Measurements from ENCODE around the gene HCAR2. TPM values are rescaled to one million over a fixed set of nuclear protein-coding genes. Genes with fewer than 3 reads are reported as not detected.
"Not testable (repeated sequence)": the region's sequence is repeated elsewhere in the genome, so short reads cannot be mapped to it uniquely, and the experiment has no call there.

Gene HCAR2
- not detected in 2 replicates for total RNA-seq (2014; rRNA removed; shearing (Covaris generic); ENCODE audit: low replicate concordance)

- in situ Hi-C loops (cut with HindIII; ENCODE audit: low pct_unique_long_range_greater_than_20kb, low sequenced_read_pairs); DNase-seq (ENCODE audit: low read depth): not testable (repeated sequence)
Observed at GRCh38 chr12:122702890-122703611, at the start of gene HCAR2. Gene HCAR2, minus strand, starts transcription at chr12:122703357. Its CDS starts 74 bp downstream, at chr12:122703283.

DNA sequence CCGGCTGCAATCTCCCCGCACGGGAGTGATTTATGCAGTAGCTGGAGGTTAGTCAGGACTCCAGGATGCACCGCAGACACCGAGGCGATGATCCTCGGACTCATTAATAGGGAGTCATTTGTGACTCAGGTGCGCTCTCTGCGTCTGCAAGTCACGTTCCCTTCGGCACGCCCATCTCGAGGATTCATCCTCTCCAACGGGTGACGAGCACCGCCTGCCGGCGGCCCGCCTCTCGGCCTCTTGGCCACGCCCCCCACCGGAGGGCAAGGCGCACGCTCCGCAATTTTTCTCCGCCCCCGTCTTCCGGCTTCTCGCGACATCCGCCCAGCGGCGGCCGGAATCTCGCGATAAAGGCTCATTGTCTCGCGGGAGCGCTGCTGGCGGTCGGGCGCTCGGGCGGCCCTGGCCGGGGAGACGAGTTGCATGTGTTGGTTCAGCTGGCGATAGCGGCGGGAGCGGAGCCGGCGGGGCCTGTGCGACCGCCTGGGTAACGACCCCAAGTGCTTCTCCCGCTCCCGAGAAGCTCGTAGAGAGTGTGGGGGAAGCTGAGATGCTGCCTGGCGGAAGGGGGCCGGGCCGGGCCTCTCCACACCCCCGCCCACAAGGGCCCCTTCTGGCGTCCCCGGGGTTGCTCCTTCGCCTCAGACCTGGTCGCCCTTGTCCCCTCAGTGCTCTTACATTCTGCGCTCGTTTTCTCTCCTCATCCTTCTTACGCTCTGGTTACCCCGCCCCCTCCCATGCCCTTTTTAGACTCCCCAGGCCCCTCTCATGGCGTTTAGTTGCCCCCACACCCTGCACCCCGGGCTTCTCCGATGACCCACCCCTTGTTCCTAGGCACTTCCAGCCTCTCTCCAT is 49.5 kb upstream of the HCAR2 start, which contains the start of gene DENR:
Gene DENR (plus strand): TSS at position 361 of the 855 bp plus-strand sequence. CDS start 878 bp downstream, outside the sequence.
- DNase-seq (ENCODE audit: low read depth): peak; percentile 99
- in situ Hi-C loops (cut with HindIII; ENCODE audit: low pct_unique_long_range_greater_than_20kb, low sequenced_read_pairs): loop anchor here (25.0 kb wide), 1 partner anchor 215 kb away; the partner anchor contains the start of genes KNTC1 and RSRC2

- in situ Hi-C loops (cut with HindIII; ENCODE audit: low pct_unique_long_range_greater_than_20kb, low sequenced_read_pairs): loop anchor here (25.0 kb wide), 1 partner anchor 214 kb away; the partner anchor contains the start of genes KNTC1 and RSRC2
- DNase-seq (ENCODE audit: low read depth): not testable (repeated sequence)
Observed at GRCh38 chr12:122750781-122751515, 47.8 kb upstream of the HCAR2 start.

GRCh38 chr12:122749569-122750332 is 46.6 kb upstream of the HCAR2 start:
- DNase-seq (ENCODE audit: low read depth): no peak
- in situ Hi-C loops (cut with HindIII; ENCODE audit: low pct_unique_long_range_greater_than_20kb, low sequenced_read_pairs): loop anchor here (25.0 kb wide), 1 partner anchor 212 kb away; the partner anchor contains the start of genes KNTC1 and RSRC2

- in situ Hi-C loops (cut with HindIII; ENCODE audit: low pct_unique_long_range_greater_than_20kb, low sequenced_read_pairs): no loop called here
- DNase-seq (ENCODE audit: low read depth): no peak
Observed at GRCh38 chr12:122747224-122748135, 44.3 kb upstream of the HCAR2 start.

- in situ Hi-C loops (cut with HindIII; ENCODE audit: low pct_unique_long_range_greater_than_20kb, low sequenced_read_pairs): no loop called here
- DNase-seq (ENCODE audit: low read depth): no peak
Observed at GRCh38 chr12:122743895-122744525, 40.9 kb upstream of the HCAR2 start.

- DNase-seq (ENCODE audit: low read depth): no peak
- in situ Hi-C loops (cut with HindIII; ENCODE audit: low pct_unique_long_range_greater_than_20kb, low sequenced_read_pairs): no loop called here
Observed at GRCh38 chr12:122740351-122740750, 37.2 kb upstream of the HCAR2 start.

DNA sequence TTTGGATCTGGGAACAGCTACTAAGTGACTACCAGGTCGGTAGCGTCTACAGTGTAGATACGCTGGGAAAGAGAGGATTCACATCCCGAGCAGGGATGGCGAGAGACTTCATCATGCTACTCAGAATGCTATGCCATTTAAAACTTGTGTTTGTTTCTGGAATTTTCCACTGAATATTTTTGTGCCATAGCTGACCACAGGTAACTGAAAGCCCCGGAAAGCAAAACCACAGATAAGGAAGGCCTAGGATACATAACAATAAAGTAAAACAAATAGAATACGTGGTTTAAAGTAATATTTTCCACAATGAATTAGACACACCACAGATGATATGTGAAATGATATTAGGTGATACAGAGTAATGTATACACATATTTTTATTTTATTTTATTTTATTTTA is 35.4 kb upstream of the HCAR2 start:
- DNase-seq (ENCODE audit: low read depth): no peak
- in situ Hi-C loops (cut with HindIII; ENCODE audit: low pct_unique_long_range_greater_than_20kb, low sequenced_read_pairs): no loop called here

GRCh38 chr12:122732611-122733010 is 29.5 kb upstream of the HCAR2 start:
- no peak for DNase-seq (ENCODE audit: low read depth)
- in situ Hi-C loops (cut with HindIII; ENCODE audit: low pct_unique_long_range_greater_than_20kb, low sequenced_read_pairs): no loop called here

DNA sequence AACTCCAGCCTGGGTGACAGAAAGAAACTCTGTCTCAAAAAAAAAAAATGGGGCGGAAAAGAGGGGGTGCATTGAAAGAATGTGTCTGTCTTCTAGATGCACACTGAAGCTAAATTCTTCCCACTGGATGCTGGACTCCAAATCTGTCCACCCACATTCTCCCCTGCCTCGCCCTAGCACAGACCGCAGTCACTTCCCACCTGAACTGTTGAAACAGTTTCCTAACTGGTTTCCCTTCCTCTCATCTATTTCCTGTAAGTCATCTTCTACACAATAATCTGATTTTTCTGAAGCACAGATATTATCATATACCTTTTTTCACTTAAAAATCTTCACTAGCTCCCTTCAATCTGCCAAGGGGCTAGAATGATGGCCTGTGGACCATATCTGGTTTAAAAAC is 29.0 kb upstream of the HCAR2 start:
- in situ Hi-C loops (cut with HindIII; ENCODE audit: low pct_unique_long_range_greater_than_20kb, low sequenced_read_pairs): no loop called here
- DNase-seq (ENCODE audit: low read depth): no peak

GRCh38 chr12:122730215-122731014 is 27.3 kb upstream of the HCAR2 start, which contains the start of gene HCAR1:
Gene HCAR1, minus strand, starts transcription at chr12:122730844. Its CDS starts 505 bp downstream, at chr12:122730339.
- DNase-seq (ENCODE audit: low read depth): no peak
- in situ Hi-C loops (cut with HindIII; ENCODE audit: low pct_unique_long_range_greater_than_20kb, low sequenced_read_pairs): no loop called here

DNA sequence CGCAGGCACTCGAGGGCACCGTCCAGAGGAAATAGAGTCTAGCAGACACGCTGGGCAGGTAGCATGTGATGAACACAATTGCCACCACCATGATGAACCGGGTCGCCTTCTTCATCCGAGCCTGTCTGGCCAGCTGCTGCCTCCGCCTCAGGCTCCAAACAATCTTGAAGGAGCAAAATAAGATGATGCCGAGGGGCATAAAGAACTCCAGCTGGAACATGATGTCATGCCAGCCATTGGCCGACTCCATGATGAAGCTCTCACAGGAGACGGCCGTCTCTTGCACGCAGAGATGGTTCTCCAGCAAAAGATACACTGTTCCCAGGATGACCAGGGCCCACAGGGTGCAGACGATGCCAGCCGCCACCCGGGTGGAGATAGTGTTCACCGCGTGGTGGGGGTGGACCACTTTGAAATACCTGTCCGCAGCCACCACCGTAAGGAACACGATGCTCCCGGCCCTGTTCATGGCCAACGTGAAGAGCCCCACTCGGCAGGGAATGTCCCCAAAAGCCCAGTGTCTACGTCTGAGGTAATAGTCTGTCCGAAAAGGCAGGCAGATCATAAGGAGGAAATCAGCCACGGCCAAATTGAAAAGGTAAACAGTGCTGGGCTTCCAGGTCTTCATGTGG is 26.5 kb upstream of the HCAR2 start:
- DNase-seq (ENCODE audit: low read depth): no peak
- in situ Hi-C loops (cut with HindIII; ENCODE audit: low pct_unique_long_range_greater_than_20kb, low sequenced_read_pairs): no loop called here

- in situ Hi-C loops (cut with HindIII; ENCODE audit: low pct_unique_long_range_greater_than_20kb, low sequenced_read_pairs): no loop called here
- DNase-seq (ENCODE audit: low read depth): peak; percentile 64
Observed at GRCh38 chr12:122726080-122726558, 23.0 kb upstream of the HCAR2 start.

DNA sequence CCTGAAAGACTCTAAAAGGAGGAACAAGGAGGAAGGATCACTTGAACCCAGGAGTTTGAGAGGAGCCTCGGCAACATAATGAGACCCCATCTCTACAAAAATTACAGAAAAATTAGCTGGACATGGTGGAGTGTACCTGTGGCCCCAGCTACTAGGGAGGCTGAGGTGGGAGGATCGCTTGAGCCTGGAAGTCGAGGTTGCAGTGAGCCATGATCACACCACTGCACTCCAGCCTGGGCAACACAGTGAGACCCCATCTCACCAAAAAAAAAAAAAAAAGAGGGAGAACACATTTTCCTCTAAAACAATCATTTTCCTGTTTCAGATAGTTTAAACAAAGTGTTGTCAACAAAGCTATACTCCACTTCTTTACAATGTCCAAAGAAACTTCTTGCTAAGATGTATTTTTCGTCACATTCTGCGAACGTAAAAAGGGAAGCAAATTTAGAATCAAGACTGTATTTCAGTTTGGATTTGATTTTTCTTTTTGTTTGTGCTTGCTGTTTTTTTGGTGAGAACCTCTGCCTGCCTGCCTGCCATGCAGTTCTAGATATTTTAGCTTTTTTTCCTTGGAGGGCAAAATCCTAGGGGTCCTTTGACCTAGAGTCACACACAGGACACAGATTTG is 22.4 kb upstream of the HCAR2 start:
- in situ Hi-C loops (cut with HindIII; ENCODE audit: low pct_unique_long_range_greater_than_20kb, low sequenced_read_pairs): no loop called here
- no peak for DNase-seq (ENCODE audit: low read depth)

All from Caki2 (cell line).